T-helper 17 cell (primary cell): ENCODE results near the gene CAMK2D. TPM values are rescaled to one million over a fixed set of nuclear protein-coding genes. Genes with fewer than 3 reads are reported as not detected.

Experiments
- ATAC-seq: fragments of 150-1000 bp; cut with Tn5 transposase; 2 replicates; pipeline ENCODE4 v1.10.0; 2021; ENCODE audit warnings: mild to moderate bottlenecking, moderate library complexity
- DNase-seq, 3 donors: peaks; one replicate each; pipeline versions ENCODE4 v3.0.0 to v3.0.0-alpha.2; 2020 to 2021
- H3K9me3 ChIP-seq: one replicate; pipeline ENCODE4 v1.7.0; 2013; ENCODE audit warnings: low read length, mild to moderate bottlenecking; ENCODE audit not compliant: control insufficient read depth, poor library complexity, severe bottlenecking
- H3K27ac Mint-ChIP-seq: one replicate; pipeline ENCODE4 v1.8.0; 2022; ENCODE audit warnings: mild to moderate bottlenecking, moderate library complexity, mixed read lengths
- H3K27me3 Mint-ChIP-seq: one replicate; pipeline ENCODE4 v1.8.0; 2022; ENCODE audit warnings: mixed read lengths
- H3K36me3 Mint-ChIP-seq: one replicate; pipeline ENCODE4 v1.8.0; 2022; ENCODE audit warnings: low read depth, mixed read lengths
- H3K4me1 Mint-ChIP-seq: one replicate; pipeline ENCODE4 v1.8.0; 2022; ENCODE audit warnings: mild to moderate bottlenecking, mixed read lengths
- H3K4me3 Mint-ChIP-seq: one replicate; pipeline ENCODE4 v1.8.0; 2022; ENCODE audit warnings: mild to moderate bottlenecking, moderate library complexity, mixed read lengths
- total RNA-seq, 4 donors: library from RNA in 2 of 4; stranded (reverse) in 2 of 4; gene quantifications; one replicate each; pipeline ENCODE4 v1.2.3 and lab custom pipeline; 2022 to 2026

CAMK2D gene
- total RNA-seq, 2 donors from 2014 or later, result 28.6 to 31.6 TPM

GRCh38 chr4:113760094-113760794 lies 1.3 kb downstream of the CAMK2D start:
- no peak for ATAC-seq
- H3K27ac Mint-ChIP-seq, result peak overlapping the region; percentile 99

DNA sequence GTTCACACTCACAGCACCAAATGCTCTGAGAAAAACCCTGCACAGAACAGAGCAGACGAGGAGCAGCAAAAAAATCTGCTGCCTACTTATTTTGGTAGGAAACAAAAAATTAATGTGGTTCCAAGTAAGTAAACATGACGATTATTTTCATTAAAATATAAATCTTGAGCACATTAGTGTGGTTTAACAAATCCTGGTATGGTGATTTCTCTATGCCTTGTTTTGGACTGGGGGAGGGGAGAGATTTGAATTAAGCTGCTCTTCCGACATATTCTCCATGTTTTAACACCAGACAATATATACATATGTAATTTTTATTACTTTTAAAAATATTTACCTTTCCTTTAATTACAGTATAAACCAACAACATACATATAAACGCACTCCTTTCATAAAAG lies 1.8 kb downstream of the CAMK2D start:
- H3K27ac Mint-ChIP-seq, result peak overlapping the region; percentile 99
- H3K9me3 ChIP-seq, result no peaks in the 10 kb centered on the region
- ATAC-seq (no peak), DNase-seq (no peak)
- H3K4me3 Mint-ChIP-seq, result peak overlapping the region; percentile 99
- H3K36me3 Mint-ChIP-seq, result peaks cover 5% of the 10 kb centered on the region
- H3K27me3 Mint-ChIP-seq, result no peaks in the 10 kb centered on the region
- peaks cover 41% of the 10 kb centered on the region for H3K4me1 Mint-ChIP-seq

More at GRCh38 chr4:113760094-113760794, 1.3 kb downstream of the CAMK2D start:
- no peaks in the 10 kb centered on the region for H3K27me3 Mint-ChIP-seq
- peak overlapping the region; percentile 99 for H3K4me3 Mint-ChIP-seq
- peaks cover 5% of the 10 kb centered on the region for H3K36me3 Mint-ChIP-seq
- peak in 2 of 3 donors; percentile 7 to 18 for DNase-seq
- peaks cover 41% of the 10 kb centered on the region for H3K4me1 Mint-ChIP-seq
- H3K9me3 ChIP-seq, result no peaks in the 10 kb centered on the region

GRCh38 chr4:113758372-113758771 lies 3.2 kb downstream of the CAMK2D start:
- Mint-ChIP-seq H3K27me3 (no peaks in the 10 kb centered on the region), H3K27ac (peak overlapping the region; percentile 88), H3K36me3 (peaks cover 5% of the 10 kb centered on the region), H3K4me1 (peaks cover 39% of the 10 kb centered on the region), H3K4me3 (peak overlapping the region; percentile 52)
- ATAC-seq, result no peak
- DNase-seq, result no peak
- no peaks in the 10 kb centered on the region for H3K9me3 ChIP-seq

DNA sequence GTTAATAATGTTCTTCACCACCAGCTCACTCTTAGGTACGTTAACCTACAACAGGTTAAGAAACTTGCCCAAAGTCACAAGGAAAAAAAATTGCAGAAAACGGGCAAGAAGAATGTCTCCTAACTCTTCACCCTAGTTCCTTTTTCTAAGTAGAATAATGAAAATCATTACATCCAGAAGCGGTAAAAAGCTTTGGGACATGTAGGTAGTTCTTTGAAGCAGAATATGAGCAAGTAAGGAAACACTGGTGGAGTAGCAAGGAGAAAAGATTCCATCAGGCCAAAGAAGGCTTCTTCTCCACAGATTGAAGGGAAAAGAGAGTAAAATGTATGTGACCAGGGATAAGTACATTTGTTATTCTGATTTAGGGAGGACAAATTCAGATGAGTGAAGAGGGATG lies 4.1 kb downstream of the CAMK2D start:
- no peak for ATAC-seq
- H3K27ac Mint-ChIP-seq, result peak overlapping the region; percentile 88
- H3K4me1 Mint-ChIP-seq, result peaks cover 35% of the 10 kb centered on the region
- H3K4me3 Mint-ChIP-seq, result peak overlapping the region; percentile 58
- peaks cover 5% of the 10 kb centered on the region for H3K36me3 Mint-ChIP-seq
- DNase-seq, result no peak
- H3K9me3 ChIP-seq, result no peaks in the 10 kb centered on the region
- no peaks in the 10 kb centered on the region for H3K27me3 Mint-ChIP-seq

DNA sequence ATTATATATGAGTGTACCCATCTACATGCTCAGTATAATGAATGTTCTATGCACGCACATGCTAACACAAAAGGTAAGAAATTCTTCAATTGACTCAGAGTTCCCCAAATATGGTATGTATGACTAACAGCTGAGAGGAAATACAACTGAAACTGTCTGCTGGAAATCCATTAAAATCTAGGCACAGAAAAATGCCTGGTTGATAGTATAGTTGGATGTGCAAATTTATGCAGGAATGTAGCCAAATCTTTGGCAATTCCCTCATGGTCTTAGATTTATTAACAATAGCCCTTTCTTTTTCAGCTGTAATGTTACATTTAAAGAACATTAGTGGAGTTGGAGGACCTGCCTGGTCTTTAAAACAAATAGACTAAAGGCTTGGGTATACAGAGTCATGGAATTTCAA lies 5.5 kb downstream of the CAMK2D start:
- Mint-ChIP-seq H3K27me3 (no peaks in the 10 kb centered on the region), H3K36me3 (peaks cover 5% of the 10 kb centered on the region), H3K4me3 (no peak overlapping the region), H3K4me1 (peaks cover 33% of the 10 kb centered on the region), H3K27ac (no peak overlapping the region)
- ATAC-seq (no peak), DNase-seq (no peak)
- no peaks in the 10 kb centered on the region for H3K9me3 ChIP-seq

DNA sequence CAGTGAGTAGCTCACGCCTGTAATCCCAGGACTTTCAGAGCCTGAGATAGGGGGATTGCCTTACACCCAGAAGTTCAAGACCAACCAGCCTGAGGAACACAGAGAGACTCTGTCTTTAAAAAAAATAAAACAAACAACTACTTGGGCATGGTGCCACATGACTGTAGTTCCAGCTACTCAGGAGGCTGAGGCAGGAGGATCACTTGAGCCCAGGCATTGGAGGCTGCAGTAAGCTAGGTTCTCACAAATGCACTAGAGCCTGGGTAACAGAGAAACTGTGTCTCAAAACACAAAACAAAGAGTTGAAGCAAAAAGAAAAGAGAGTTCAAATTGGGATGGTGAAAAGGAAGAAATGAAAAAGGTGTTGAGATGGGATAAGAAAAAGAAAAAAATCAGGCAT lies 10.8 kb downstream of the CAMK2D start:
- H3K9me3 ChIP-seq, result no peaks in the 10 kb centered on the region
- Mint-ChIP-seq H3K4me3 (no peak overlapping the region), H3K4me1 (peaks cover 18% of the 10 kb centered on the region), H3K36me3 (peaks cover 3% of the 10 kb centered on the region), H3K27ac (no peak overlapping the region), H3K27me3 (no peaks in the 10 kb centered on the region)
- ATAC-seq, result no peak
- no peak for DNase-seq

DNA sequence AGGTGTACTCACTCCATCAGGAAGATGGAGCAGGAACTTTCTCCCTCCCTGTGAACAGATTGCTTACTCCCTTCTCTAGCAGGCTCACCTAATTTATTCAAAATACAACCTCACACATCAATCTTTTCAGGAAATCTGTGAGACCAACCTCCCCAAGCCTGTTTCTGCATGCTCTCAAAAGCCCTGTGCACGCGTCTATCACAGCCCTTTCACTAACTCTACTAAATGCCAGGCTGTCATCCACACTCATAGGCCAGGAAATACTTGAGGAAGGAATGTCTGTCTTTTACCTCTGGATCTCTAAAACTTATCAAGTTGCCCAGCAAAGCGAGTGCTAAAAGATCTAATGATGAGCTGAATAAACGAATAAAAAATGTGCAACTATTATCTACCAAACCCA lies 11.2 kb downstream of the CAMK2D start:
- Mint-ChIP-seq H3K4me1 (peaks cover 18% of the 10 kb centered on the region), H3K4me3 (no peak overlapping the region), H3K27me3 (no peaks in the 10 kb centered on the region), H3K36me3 (peaks cover 3% of the 10 kb centered on the region), H3K27ac (no peak overlapping the region)
- ATAC-seq (no peak), DNase-seq (no peak)
- no peaks in the 10 kb centered on the region for H3K9me3 ChIP-seq

GRCh38 chr4:113749178-113749577 lies 12.4 kb downstream of the CAMK2D start:
- H3K36me3 Mint-ChIP-seq, result peaks cover 3% of the 10 kb centered on the region
- H3K4me1 Mint-ChIP-seq, result peaks cover 18% of the 10 kb centered on the region
- H3K4me3 Mint-ChIP-seq, result no peak overlapping the region
- no peak for ATAC-seq
- H3K9me3 ChIP-seq, result no peaks in the 10 kb centered on the region
- H3K27ac Mint-ChIP-seq, result no peak overlapping the region
- DNase-seq, result no peak
- no peaks in the 10 kb centered on the region for H3K27me3 Mint-ChIP-seq

DNA sequence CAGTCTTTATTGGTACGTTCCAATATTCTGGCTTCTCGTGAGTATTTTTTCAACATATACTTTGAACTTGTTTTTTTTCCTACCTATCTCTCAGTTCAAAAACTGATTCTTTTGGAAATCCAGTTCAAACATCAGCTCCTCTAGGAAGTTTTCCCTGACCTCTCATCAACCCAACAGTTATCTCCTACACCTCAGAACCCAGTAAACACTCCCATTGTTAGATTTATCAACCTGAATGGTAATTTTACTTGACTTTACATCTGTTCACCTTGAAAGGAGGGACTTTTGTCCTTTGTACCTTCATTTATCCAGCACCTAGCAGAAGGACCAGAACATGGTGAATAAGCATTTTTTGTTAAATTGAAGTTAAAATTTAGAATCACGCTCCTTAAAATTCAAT lies 13.6 kb downstream of the CAMK2D start:
- ATAC-seq (no peak), DNase-seq (no peak)
- Mint-ChIP-seq H3K4me3 (no peak overlapping the region), H3K27ac (no peak overlapping the region), H3K36me3 (peaks cover 3% of the 10 kb centered on the region), H3K4me1 (peaks cover 17% of the 10 kb centered on the region), H3K27me3 (no peaks in the 10 kb centered on the region)
- no peaks in the 10 kb centered on the region for H3K9me3 ChIP-seq

DNA sequence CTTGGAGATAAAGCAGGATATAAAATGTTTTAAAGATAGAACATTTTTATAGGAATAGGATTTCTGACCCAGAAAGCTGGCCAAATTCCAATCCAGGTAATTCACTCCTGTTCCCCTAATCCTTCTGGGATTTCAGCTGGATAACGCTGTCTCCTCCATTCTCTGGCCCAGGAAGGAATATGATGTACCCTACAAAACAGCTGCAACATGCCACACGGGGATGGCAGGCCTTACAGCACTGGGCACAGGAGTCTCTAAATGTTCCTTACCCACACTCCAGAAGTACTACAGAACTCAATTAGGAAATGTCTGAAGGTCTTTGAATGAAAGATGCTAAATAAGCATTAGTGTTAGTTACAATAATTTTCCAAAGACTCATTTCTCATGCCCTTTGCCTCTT lies 15.8 kb downstream of the CAMK2D start:
- ATAC-seq (no peak), DNase-seq (no peak)
- Mint-ChIP-seq H3K27me3 (no peaks in the 10 kb centered on the region), H3K4me3 (no peak overlapping the region), H3K4me1 (peaks cover 17% of the 10 kb centered on the region), H3K36me3 (peaks cover under 1% of the 10 kb centered on the region), H3K27ac (no peak overlapping the region)
- no peaks in the 10 kb centered on the region for H3K9me3 ChIP-seq

- ATAC-seq, result no peak
- H3K36me3 Mint-ChIP-seq, result no peaks in the 10 kb centered on the region
- no peaks in the 10 kb centered on the region for H3K27me3 Mint-ChIP-seq
These were observed 16.8 kb downstream of the CAMK2D start for GRCh38 chr4:113744667-113745240.

GRCh38 chr4:113743690-113744089 lies 17.8 kb downstream of the CAMK2D start:
- DNase-seq (no peak), ATAC-seq (no peak)
- Mint-ChIP-seq H3K27ac (no peak overlapping the region), H3K4me1 (peaks cover 19% of the 10 kb centered on the region), H3K27me3 (no peaks in the 10 kb centered on the region), H3K36me3 (no peaks in the 10 kb centered on the region), H3K4me3 (no peak overlapping the region)
- no peaks in the 10 kb centered on the region for H3K9me3 ChIP-seq

More at GRCh38 chr4:113744667-113745240, 16.8 kb downstream of the CAMK2D start:
- peaks cover 12% of the 10 kb centered on the region for H3K4me1 Mint-ChIP-seq
- H3K27ac Mint-ChIP-seq, result no peak overlapping the region
- DNase-seq, result no peak
- H3K9me3 ChIP-seq, result no peaks in the 10 kb centered on the region
- no peak overlapping the region for H3K4me3 Mint-ChIP-seq

DNA sequence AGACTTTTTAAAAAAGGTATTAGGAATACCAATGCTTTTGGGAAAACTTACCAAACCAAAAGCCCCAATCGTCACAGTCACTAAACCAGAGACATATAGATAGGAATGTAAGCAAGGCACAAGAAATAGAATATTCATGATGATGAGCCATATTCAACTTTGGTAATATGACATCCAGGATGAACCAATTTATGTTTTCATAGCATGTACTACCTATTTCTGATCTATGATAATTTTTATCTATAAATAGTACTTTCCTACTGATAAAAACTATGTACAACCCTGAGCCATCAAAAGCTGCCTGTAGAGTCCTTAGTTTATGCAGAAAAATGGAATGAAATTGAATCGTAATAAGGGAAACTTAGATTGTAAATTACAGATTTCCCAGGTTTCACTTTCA lies 18.9 kb downstream of the CAMK2D start:
- no peak overlapping the region for H3K4me3 Mint-ChIP-seq
- peaks cover 15% of the 10 kb centered on the region for H3K4me1 Mint-ChIP-seq
- no peak for ATAC-seq
- no peak overlapping the region for H3K27ac Mint-ChIP-seq
- no peaks in the 10 kb centered on the region for H3K27me3 Mint-ChIP-seq
- no peaks in the 10 kb centered on the region for H3K9me3 ChIP-seq
- no peak for DNase-seq
- H3K36me3 Mint-ChIP-seq, result no peaks in the 10 kb centered on the region

GRCh38 chr4:113741956-113742355 lies 19.6 kb downstream of the CAMK2D start:
- no peaks in the 10 kb centered on the region for H3K36me3 Mint-ChIP-seq
- no peaks in the 10 kb centered on the region for H3K27me3 Mint-ChIP-seq
- H3K4me1 Mint-ChIP-seq, result peaks cover 18% of the 10 kb centered on the region
- DNase-seq (no peak), ATAC-seq (no peak)
- H3K27ac Mint-ChIP-seq, result no peak overlapping the region
- no peak overlapping the region for H3K4me3 Mint-ChIP-seq
- H3K9me3 ChIP-seq, result no peaks in the 10 kb centered on the region
